NCI-H2029 (cell line): ENCODE data around the gene RGS3.

Experiments
- DNase-seq: peaks from one replicate; lab custom pipeline; 2025; lab: John Stamatoyannopoulos, UW

RGS3 gene

DNA sequence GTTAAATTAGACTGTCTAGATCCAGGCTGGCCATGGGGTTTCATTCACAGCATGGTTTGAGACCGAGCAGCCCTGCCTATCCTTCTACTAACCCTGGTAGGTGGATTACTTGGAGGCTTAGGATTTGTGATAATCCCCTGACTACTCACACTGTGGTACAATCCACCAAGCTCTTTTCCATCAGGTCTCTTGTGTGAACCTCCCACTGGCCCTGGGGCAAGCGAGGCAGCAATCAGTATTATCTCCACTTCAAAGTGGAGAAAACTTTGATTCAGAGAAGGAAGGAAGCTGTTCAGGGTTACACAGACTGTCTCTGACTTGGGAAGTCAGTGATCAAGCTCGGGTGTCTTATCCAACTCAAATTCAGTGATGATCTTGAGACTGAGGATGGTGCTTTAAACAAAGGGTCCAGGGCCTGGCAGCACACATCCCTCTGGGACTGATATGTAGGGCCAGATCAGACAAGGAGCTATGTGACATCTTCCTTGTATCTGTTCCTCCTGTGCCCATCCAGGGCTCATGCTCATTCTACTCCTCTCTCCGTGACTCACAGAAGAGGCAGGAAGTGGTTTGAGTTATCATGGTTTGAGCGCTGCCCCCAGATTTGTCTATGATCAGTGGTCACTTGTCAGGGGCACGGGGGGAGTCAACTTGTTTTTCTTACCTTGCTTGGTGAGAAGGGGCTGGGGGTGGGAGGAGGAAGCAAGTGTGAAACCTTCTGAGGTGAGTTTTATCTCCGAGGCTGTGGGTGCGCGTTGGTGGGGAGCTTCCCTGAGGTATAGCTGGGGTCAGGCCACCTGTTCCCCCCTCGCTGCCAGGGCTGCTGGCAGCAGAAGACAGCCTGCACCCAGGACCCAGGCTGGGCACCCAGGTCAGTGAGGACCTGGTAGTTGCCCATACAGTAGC is 48.6 kb downstream of the RGS3 start:
- no peak for DNase-seq

DNA sequence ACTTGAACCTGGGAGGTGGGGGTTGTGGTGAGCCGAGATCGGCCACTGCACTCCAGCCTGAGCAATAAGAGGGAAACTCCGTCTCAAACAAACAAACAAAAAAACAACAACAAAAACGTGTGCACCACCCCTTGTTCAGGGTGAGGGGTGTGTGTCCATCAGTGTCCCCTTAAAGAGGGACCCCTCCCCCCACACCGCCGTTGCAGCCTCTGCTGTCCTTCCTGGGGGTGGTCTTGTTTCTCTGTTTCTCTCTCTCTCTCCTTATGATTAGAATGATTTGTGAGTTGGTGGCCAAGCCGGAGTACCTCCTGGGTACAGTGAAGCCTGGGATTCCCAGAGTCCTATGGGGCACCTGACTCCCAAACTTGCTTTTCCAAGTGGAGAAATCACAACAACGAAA is 49.6 kb downstream of the RGS3 start:
- DNase-seq = no peak

DNA sequence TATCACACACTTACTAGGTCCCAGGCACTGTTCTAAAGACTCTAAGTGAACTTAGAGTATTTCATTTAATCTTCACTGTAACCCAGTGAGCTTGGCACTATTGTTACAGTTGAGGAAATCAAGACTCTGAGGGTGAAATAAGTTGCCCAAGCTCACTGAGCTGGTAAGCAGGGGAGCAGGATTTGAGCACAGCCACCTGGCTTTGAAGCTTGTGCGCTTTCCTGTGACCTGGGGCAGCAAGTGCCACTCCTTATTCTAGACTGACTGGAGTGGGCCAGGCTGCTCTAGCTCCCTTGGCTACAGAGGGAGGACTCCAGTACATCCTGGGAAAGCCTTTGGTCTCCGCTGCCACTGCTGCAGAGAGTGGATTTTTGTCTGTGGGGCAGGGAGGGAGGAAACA is 50.0 kb downstream of the RGS3 start:
- DNase-seq = no peak

DNA sequence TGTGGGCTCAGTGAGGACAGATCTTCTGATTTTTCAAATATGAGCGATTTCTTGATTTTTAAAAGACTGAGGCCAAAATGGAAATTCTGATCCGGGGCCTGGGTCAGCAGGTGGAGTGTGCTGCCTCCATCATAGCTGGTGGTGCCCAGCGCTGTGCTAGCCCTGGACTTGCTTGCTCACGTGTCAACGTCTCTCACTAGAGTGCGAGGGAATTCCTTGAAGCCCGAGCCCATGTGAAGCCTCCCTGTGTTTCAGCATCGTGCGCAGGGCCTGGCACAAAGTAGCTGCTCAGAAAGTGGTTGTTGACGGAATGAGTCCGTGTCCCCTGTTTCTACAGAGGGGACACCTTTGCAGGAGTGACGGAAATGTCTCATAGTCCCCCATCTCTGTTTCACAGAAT is 50.5 kb downstream of the RGS3 start:
- no peak for DNase-seq

DNA sequence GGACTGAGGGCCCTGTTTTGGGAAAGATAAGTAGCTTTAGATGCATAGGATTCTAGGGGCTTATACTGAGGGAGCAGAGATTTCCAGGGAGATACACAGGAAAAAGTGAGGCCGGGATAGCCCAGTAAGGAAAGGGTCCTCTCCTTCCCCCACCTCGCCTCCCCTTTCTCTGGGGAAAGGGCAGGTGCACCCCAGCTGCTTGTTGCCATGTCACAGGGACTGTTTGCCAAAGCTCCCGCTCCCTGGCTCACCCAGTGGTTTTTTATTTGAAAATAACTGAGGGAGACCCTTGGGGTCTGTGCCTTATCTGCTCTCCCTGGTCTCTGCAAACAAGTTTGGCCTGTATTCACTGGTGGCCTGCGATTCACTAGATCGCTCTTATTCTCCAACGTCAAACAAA is 51.2 kb downstream of the RGS3 start:
- DNase-seq = no peak

DNA sequence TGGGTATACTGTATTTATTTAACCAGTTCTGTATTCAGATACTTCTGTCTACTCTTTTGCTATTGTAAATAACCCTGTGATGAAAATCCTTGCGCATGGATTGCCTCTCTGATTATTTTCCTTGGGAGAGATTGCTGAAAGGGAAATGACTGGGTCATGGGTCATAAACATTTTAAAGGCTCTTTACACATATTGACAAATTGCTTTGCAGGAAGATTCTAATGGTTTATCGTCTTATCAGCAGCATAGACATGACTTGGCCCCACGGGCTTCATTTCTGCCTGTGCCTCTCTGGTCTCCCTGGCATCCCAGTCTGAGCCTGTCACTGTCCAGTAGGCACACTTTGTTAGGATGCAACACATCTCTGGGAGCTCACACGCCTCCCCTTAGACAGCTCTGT is 52.3 kb downstream of the RGS3 start:
- no peak for DNase-seq

DNA sequence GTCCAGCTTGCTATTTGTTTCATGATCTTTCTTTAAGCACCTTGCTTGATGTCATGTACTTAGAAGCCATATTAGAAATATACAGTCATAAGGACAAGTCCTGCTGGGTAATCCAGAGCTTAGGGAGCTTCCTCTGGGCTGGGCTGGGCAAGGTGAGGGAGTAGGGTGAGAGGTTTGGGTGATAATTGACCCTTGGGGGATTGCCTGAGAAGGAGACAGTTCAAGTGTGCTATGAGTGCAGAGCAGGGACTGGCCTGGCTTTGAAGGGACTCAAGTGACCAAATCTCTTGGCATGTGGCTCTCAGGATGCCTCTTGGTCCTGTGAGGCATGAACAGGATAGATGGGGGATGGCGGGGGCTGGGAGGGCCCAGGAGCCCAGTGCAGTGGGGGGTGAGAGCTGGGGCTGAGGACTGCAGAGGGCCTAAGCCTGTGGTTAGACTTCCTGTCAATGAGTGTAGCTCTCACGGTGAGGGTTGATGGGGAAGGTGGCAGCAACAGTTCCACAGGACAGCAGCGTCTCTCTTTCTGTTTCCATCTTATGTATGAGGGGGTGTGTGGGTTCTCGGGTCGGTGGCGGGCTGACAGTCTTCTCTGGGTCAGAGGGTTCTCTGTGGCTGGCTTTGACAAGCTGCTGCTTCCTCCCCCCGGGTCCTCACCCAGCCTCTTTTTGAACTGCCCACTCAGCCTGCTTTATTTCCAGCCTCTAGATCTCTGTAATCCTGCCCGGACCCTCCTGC is 53.5 kb downstream of the RGS3 start:
- no peak for DNase-seq

DNA sequence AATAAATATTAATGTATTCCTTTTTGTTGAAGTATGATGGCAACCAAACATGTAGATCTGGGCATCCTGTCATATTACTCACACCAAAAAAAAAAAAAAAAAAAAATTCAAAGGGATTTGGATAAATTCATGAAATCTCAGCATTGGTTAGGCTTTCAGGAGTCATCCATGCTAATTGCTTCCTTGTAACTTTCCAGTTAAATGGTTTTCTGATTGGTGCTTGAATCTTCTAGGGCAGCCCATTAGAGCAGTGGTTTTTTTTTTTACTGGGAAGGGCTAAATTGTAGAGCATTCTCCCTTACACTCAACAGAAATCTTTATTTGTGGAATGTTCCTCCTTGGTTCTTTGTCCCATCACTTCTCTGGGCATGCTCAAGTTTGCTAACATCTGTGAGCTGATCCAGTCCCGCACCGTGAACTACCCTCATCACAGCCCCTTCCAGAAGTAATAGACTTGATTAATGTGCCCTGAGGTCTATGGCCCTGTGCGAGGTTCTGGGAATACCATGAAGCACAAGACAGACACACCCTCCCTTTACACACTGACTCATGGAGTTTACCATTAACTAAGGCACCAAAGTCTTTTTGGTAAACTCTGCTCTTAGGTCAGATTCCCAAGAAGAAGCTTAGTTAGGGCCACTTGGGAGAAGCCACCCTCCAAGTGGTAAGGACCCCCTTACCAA is 56.0 kb downstream of the RGS3 start:
- no peak for DNase-seq

DNA sequence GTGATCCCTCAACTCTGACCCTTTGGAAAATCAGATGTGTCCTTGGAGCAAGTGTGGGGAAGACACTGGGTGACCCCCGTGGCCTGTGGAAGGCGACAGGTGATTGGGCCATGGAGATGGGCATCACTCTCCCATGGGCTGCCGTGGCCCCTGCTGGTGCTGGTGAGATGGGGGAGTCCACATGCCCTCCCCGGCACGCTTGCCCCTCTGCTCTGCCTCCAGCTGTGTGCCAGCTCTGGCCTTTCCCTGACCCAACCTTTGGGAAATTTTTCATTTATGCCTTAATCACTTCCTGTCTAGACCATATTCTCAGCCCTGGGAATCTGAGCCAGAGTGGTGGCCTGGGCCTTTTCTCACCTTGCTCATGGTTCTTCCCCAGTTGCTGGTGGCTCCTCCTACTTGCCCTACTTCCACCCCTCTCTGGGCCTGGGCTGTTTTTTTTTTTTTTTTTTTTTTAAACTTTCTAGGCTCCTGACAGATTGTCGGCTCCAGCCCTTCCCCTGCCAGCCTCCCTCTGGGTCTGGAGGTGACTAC is 56.6 kb downstream of the RGS3 start:
- no peak for DNase-seq

DNA sequence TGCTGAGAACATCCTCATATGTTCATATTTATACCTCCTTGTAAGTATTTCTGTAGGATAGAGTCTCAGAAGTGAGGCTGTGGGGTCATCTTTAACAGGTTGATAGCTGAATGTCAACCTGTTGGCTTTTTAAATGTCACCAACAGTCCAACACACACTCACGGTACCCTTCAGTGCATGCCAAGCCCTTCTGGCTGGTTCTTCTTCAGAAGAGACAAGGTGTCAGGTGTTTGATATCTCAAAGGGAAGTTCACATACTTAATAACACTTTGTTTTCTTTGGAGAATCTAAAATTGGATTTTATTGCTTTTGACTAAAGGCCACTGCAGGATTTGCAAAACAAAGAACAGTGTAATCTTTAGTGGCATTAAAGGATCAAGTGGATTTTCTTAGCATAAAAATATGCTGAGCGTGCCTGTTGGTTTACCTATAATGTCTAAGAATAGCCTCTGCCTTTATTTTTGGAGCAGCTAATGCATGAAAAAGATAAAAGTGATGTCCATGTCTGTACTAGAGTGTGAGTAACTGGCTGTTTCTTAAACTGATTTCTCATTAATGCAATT is 58.2 kb downstream of the RGS3 start:
- no peak for DNase-seq

DNA sequence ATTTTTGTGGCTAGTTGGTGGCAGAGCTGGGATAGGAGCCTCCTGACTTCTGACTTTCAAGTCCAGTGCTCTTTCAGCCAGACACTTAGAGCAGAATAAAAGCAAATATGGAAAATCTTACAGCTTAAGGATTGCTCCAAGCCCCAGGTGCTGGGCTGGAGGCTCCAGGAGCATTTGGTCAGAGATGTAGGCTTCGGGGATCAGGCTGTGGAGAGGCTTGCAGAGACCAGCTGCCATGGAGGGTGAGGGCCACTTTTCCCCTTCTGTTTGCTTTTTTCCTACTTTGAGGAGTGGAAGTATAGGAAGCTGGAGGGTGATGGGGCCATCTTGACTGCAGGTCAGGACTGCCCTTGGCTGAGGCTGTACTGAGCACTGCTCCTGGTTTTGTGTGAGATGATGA is 58.9 kb downstream of the RGS3 start:
- no peak for DNase-seq

DNA sequence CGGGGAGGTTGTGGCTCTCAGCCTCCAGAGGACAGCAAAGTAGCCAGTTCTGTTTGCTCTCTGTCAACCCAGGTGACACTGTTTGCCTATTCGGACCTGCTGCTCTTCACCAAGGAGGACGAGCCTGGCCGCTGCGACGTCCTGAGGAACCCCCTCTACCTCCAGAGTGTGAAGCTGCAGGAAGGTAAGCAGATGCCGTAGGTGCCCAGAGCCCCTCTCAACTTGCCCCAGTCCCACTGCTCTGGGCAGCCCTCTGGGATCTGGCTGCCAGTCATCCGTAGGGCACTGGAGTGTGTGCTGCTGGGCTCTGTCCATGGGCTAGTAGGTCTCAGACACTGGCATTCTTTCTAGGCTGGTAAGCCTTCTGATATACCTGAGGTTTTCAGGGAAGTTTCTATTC is 59.3 kb downstream of the RGS3 start:
- no peak for DNase-seq

DNA sequence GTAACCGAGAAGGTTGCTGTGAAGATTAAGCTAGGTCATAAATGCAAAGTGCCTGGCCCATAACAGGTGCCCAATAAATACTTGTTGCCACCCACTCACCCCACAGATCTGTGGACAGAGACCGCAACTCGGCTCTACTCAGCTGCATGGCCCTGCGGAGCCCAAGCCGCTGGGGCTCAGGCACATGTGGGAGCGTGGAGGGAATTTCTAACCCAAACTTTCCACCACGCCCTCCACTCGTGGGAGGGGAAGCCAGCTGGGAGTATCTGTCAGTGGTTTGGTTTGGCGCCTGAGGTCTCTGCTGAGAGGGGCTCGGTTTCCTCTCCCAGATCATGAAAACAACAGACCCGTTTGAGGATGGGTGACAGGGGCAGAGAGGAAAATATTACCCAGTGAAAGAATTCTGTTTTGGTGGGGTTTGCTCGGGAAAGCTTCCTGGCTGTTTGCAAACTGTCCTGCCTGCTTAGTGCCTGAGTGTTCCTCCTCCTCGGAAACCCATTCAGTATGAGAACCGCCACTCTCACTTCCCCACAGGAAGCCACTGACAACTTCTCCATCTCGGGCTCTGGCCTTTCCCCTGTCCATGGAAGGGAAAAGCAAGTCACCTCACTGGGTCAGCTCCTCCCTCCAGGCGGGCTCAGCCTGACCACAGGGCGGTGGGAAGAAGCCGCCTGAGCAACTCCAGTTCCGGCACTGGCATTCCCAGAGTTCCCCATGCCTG is 60.1 kb downstream of the RGS3 start:
- no peak for DNase-seq

DNA sequence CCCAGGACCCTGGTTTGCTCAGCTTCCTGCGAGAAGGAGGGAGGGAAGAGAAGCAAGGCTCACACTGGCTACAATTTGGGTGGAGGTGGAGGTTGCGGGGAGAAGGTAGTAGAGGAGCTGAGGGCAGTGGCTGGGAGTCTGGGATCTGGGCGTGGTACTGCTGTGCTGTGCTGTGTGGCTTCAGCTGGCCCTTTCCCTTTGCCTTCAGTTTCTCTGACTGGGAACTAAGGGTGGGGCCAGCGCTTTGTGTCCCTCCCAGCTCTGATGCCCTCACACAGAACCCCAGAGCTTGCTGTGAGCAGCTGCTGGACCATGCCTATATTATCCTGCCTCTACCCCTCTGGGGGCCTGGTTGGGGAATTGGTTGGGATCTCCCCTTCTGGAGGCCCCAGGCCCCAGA is 60.9 kb downstream of the RGS3 start:
- no peak for DNase-seq

DNA sequence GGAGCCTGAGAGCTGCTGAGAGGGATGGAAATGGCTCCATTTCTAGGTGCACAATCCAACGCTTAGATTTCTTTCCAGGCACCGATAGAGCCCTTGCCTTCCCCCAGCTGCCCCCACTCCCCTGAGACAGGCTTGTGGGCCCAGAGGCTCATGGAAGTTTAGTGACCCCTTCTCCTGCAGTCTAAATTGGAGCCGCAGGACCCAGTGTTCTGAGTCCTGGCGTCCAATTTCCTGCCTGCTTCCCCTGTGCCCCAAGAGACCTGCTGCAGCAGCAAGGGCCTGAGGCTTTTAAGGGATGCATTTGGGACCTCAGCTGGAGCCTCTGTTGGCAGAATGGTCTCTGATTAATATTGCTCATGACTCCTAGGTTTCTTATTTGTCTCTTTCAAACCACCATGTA is 61.7 kb downstream of the RGS3 start:
- DNase-seq = no peak

DNA sequence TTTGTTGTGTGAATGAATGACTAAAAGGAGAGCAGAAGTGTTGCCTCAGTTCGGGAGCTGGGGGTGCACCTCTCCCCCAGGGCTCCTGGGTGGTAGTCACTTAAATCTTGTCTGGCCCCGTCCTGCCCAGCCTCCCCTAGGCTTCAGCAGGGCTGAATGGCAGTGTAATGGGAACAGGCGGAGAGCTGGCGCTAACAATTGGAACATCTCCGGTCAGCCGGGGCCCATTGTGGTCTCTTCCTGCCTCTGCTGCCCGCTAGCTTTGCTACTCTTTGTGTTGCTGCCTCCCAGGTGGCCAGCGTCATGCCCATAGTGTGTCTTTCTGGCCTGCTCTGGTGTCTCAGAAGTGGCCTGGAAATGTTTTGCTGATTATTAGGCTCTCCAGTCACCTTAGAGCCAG is 62.3 kb downstream of the RGS3 start:
- no peak for DNase-seq

DNA sequence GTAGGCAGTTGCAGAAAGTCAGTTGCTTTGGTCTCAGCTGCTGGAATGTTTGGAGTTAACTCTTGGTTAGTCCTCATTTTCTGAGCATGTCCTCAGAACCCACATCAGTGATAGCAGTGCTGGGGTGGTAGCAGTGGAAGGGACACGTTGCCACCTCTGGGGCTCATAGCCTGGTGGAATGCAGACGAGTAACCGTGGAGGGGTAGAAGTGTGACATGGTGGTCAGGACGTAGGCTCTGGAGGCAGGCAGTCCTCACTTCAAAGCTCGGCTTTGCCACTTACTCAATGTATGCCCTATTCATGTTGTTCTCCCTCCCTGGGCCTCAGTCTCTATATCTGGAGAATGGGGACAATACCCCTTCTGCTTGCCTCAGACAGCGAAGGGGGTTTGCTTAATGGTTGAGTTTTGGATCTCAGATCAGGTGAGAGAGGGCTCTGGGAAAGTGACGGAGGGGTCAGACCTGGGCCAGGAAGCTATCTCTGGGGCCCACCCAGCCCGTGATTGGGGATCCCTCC is 62.8 kb downstream of the RGS3 start:
- DNase-seq = no peak

DNA sequence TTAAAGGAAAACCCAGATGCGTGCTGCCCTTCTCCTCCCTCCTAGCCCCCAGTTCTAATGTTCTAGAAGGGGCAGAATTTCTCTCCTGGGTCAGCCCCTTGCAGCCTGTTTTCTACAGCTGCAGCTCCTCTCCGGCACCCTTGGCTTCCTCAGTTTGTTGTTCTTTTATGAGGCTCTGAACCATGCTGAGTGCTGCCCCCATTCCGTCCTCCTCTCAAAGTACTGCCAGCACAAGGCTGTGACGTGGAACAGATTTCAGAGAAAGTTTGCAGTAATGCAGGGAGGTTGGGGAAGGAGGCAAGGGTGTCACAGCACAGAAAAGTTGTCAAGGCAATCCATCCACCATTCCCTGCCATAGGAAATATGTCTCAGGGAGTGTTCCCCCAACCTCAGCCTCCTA is 63.3 kb downstream of the RGS3 start:
- DNase-seq = no peak

DNA sequence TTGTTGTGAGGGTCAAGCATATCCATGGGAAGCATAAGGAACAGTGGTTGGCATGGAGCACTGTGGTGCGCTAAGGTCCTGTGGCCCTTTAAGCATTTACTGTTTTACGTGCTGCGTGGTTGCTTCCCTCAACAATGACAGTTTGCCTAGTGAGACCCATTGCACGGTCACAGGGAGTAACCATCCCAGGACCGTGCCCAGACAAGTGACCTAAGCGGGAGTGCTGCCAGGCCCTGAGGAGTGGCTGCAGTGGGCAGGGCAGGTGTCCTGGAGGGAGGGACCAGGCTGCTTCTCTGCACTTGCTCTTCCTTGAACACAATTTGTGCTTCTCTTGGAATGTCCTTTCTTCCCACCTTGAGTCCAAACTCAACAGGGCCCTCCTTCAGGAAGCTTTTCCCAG is 64.6 kb downstream of the RGS3 start:
- DNase-seq = no peak

DNA sequence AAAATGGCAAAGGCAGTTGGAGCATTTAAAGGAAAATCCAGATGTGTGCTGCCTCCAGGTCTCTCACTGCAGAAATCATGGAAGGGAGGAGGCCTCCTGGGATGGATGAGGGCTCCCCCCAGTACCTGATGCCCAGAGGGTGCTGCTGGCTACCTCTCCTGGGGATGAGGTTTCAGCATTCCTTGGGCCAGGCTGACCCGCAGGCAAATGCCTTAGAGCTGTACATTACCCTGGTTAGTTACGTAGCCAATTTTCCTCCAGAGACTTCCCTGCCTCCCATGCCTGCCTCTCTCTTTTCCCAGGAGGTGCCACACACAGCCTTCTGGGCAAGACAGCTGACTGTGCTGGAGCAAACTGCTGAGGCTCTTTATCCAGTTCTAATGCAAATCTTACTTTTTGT is 65.3 kb downstream of the RGS3 start:
- DNase-seq = no peak

DNA sequence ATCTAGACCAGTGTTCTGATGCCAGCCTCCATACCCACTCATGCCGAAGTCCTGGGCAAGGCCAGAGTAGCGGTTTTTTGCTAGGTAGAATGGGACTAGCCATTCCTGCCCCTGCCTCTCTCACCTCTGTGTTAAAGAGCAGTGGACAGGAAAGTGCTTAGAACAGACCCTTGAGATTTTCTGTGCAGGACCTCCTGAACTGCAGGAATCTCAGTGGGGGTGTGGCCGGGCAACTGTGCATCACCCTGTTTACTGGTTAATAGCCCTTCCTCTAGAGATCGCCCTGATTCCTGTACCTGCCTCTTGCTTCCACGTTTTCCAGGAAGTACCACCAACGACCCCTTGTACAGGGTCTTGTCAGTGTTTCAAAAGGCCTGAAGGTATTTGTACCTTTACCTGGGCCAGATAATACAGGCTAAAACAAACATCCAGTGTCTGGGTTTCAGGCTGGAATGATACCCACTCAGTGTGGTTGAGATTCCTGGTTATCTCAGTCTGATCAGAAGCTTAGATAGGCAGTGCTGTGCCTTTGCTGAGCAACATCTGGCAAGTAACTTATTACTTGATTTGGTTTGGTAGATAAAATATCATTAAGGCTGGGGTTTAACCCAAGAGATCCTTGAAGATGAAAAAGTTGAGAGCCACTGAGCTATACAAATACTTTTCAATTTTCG is 65.9 kb downstream of the RGS3 start:
- no peak for DNase-seq
